Chondrocyte (in vitro differentiated cells): Measurements from ENCODE around the gene PIK3CB. TPM values are rescaled to one million over a fixed set of nuclear protein-coding genes. Genes with fewer than 3 reads are reported as not detected.

Experiments used
- DNase-seq: peaks from one replicate; pipeline ENCODE4 v3.0.0; 2021; ENCODE audit warnings: mixed read lengths, low spot score
- H3K27ac Mint-ChIP-seq: one replicate; pipeline ENCODE4 v1.8.0; 2021; ENCODE audit warnings: mild to moderate bottlenecking, moderate library complexity, mixed read lengths; ENCODE audit not compliant: unreplicated experiment
- H3K27me3 Mint-ChIP-seq: 2 replicates; pipeline ENCODE4 v1.8.0; 2021; ENCODE audit warnings: low read depth, mixed read lengths
- H3K36me3 Mint-ChIP-seq: 2 replicates; pipeline ENCODE4 v1.8.0; 2021; ENCODE audit warnings: low read depth, mixed read lengths
- H3K4me1 Mint-ChIP-seq: 2 replicates; pipeline ENCODE4 v1.8.0; 2021; ENCODE audit warnings: low read depth, mild to moderate bottlenecking, mixed read lengths
- H3K4me3 Mint-ChIP-seq: one replicate; pipeline ENCODE4 v1.8.0; 2021; ENCODE audit warnings: mild to moderate bottlenecking, moderate library complexity, mixed read lengths; ENCODE audit not compliant: unreplicated experiment
- H3K9me3 Mint-ChIP-seq: 2 replicates; pipeline ENCODE4 v1.8.0; 2021; ENCODE audit warnings: low read depth, mixed read lengths
- total RNA-seq: library from RNA; stranded (reverse); gene quantifications from 3 replicates; pipeline ENCODE4 v1.2.1, GENCODE V29; 2021
- TF ChIP-seq, protein P1 (sequence below): fragments of 200-600 bp; sonication (generic); IDR thresholded peaks from 2 replicates; pipeline ENCODE4 v1.5.0; 2021; ENCODE audit warnings: antibody characterized with exemption, mild to moderate bottlenecking, moderate library complexity

The PIK3CB gene
- total RNA-seq, 1 donor from 2014 or later, result 19.5 TPM

DNA sequence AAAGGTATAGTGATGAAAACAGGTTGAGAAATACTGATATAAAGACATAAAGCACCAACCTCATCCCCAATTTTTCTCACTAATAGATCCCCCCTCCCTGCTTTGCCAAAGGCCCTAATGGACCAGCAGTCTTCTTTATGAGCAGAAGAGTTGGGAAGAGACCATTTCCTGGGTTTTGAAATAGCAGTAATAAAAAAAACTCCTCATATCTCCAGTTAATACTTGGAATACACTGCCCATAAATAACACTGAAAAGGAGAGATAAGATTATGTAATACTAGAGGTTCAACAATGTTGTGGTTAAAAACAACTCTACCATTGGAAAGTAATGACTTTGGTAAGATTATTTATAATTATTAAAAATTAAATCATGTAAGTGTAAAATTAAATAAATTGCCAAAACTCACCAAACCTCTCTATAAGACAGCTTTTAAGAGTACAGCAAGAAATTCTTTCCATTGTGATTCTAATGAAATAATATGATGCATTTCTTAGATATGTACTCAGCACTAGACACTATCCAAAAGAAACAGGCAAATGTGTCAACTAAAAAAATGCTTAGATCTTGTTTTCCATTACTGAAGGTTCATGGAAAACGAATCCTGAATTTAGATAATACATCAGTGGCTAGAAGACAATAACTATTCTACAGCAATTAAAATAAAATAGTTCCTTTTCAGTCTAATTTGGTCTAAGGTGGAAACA, 137.9 kb downstream of the PIK3CB start:
- H3K4me1 Mint-ChIP-seq, result peaks cover 16% of the 10 kb centered on the region
- TF ChIP-seq, protein P1, sequence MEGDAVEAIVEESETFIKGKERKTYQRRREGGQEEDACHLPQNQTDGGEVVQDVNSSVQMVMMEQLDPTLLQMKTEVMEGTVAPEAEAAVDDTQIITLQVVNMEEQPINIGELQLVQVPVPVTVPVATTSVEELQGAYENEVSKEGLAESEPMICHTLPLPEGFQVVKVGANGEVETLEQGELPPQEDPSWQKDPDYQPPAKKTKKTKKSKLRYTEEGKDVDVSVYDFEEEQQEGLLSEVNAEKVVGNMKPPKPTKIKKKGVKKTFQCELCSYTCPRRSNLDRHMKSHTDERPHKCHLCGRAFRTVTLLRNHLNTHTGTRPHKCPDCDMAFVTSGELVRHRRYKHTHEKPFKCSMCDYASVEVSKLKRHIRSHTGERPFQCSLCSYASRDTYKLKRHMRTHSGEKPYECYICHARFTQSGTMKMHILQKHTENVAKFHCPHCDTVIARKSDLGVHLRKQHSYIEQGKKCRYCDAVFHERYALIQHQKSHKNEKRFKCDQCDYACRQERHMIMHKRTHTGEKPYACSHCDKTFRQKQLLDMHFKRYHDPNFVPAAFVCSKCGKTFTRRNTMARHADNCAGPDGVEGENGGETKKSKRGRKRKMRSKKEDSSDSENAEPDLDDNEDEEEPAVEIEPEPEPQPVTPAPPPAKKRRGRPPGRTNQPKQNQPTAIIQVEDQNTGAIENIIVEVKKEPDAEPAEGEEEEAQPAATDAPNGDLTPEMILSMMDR, result no peak
- H3K27ac Mint-ChIP-seq, result no peak overlapping the region
- H3K27me3 Mint-ChIP-seq, result no peaks in the 10 kb centered on the region
- H3K4me3 Mint-ChIP-seq, result no peak overlapping the region
- DNase-seq, result no peak
- peaks cover 6% of the 10 kb centered on the region for H3K36me3 Mint-ChIP-seq
- H3K9me3 Mint-ChIP-seq, result peaks cover 4% of the 10 kb centered on the region

DNA sequence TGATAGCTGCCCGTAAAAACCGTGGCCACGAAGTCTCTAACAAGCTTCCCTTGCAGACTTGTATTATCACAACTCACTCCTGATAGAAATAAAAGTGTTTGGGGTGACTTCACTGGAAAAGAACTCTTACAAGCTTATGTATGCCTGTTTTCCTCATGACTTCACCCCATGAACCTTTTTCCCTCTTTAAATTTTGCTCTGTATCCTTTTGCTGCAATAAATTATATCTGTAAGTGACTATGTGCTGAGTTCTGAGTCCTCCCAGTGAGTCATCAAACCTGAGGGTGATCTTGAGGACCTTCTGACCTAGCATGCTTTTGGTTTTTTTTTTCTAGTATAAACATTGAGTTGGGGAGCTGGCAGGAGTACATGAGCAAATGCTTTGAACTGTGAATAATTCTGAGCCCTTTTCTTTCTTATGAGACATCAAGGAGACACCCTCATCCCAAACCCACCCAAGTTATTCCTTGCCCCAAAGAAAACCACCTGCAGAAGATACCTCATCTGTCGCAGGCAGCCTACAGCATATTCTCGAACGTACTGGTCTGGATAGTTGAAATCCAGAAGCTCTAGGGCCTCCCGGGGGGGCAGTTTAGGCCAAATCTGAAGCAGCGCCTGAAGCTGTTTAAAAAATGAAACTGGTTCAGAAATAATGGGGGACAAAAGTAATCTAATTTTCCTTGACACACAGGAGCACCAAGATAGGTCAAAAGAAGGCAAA, 140.3 kb downstream of the PIK3CB start:
- Mint-ChIP-seq H3K27me3 (no peaks in the 10 kb centered on the region), H3K9me3 (peaks cover 3% of the 10 kb centered on the region), H3K36me3 (peaks cover 3% of the 10 kb centered on the region), H3K4me1 (peaks cover 16% of the 10 kb centered on the region), H3K4me3 (no peak overlapping the region), H3K27ac (peak overlapping the region; percentile 77)
- TF ChIP-seq, protein P1, result no peak
- no peak for DNase-seq

DNA sequence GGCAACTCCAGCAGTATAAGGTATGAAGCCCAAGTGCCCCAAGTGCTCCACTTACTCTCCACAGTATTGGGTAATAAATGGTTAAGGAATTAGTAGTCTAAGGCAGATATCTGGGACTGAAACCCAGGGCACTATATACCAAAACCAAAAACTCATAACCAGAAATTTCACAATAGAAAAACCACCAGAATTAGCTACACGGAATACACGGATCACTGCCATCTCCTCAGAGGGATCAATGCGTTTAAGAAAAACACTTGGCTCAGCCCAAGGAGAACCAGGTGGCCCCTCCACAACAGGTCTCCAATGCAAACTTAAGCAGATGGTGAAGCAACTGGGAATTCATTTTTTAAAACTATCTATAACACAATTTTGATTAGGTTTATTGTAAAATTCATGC, 142.6 kb downstream of the PIK3CB start:
- no peak overlapping the region for H3K27ac Mint-ChIP-seq
- DNase-seq, result no peak
- H3K9me3 Mint-ChIP-seq, result no peaks in the 10 kb centered on the region
- H3K36me3 Mint-ChIP-seq, result peaks cover 4% of the 10 kb centered on the region
- no peaks in the 10 kb centered on the region for H3K27me3 Mint-ChIP-seq
- H3K4me1 Mint-ChIP-seq, result peaks cover 23% of the 10 kb centered on the region
- TF ChIP-seq, protein P1, result no peak
- H3K4me3 Mint-ChIP-seq, result no peak overlapping the region

DNA sequence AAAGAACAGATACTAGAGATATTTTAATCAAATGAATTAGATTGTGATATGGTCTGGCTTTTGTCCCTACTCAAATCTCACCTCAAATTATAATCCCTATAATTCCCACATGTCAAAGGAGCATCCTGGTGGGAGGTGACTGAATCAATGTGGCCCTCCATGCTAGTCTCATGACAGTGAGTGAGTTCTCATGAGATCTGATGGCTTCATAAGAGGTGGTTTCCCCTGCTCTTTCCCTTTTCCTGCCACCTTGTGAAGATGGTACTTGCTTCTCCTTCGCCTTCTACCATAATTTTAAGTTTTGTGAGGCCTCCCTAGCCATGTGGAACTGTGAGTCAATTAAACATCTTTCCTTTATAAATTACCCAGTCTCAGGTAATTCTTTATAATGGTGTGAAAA, 143.4 kb downstream of the PIK3CB start:
- Mint-ChIP-seq H3K4me1 (peaks cover 25% of the 10 kb centered on the region), H3K36me3 (peaks cover 4% of the 10 kb centered on the region), H3K9me3 (no peaks in the 10 kb centered on the region), H3K27ac (no peak overlapping the region), H3K4me3 (no peak overlapping the region), H3K27me3 (no peaks in the 10 kb centered on the region)
- DNase-seq, result no peak
- TF ChIP-seq, protein P1, result no peak

DNA sequence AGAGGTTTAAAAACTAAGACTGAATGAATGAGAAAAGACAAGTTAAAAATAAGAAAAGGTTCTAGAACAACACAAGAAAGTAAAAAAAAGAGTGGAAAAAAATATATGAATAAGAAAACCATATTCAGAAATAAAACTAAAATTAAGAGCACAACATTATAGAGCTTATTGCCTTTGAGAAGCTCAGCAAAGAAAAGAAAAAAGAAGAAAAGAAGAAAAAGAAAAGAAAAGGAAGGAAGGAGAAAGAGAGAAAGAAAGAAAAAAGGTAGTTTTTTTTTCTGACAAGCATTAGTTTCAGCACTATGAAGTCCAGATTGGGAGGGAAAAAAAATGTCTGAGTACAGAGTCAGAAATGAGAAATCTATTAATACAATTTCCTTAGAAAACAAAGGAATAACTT, 144.7 kb downstream of the PIK3CB start:
- no peaks in the 10 kb centered on the region for H3K9me3 Mint-ChIP-seq
- H3K4me1 Mint-ChIP-seq, result peaks cover 26% of the 10 kb centered on the region
- peaks cover 4% of the 10 kb centered on the region for H3K36me3 Mint-ChIP-seq
- no peak overlapping the region for H3K27ac Mint-ChIP-seq
- H3K4me3 Mint-ChIP-seq, result no peak overlapping the region
- H3K27me3 Mint-ChIP-seq, result no peaks in the 10 kb centered on the region
- DNase-seq, result no peak
- TF ChIP-seq, protein P1, result no peak
